ENCODE results near the gene ARHGEF37.

ARHGEF37 gene

DNA sequence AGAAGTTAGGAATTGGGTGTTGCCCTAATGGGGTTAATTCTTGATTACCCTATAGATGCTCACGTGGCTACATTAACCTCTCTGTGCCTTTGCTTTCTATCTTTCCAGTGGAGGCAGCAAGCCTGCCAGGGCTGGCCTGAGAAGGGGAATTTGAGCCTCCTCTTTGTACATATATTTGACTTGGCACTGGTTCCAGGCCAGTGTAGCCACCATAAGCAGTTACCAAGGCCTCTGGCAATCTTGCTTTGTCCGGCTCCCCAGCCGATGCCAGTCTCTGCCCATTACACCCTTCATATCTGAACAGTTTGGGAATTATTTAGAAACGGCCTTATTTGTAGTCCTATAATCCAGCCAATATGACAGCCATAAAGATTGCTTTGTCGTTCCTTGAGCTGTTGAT lies 90.2 kb downstream of the ARHGEF37 start:
- no peaks in the 10 kb centered on the region for H3K9me2 ChIP-seq (replicated peaks; ENCODE audit: low read depth, low read length)
- no peak overlapping the region for H3K9ac ChIP-seq (ENCODE audit: low read depth, low read length, poor library complexity, severe bottlenecking)
- no peaks in the 10 kb centered on the region for H3K27me3 ChIP-seq (ENCODE audit: insufficient read depth, low read length, poor library complexity, severe bottlenecking)
- H3K4me2 ChIP-seq (ENCODE audit: low read depth, low read length, poor library complexity, severe bottlenecking), result no peak overlapping the region
- no peak overlapping the region for H3K4me3 ChIP-seq (ENCODE audit: low read length, poor library complexity, severe bottlenecking)
- H3K79me2 ChIP-seq (ENCODE audit: insufficient read depth, low read length), result no peaks in the 10 kb centered on the region
- no peaks in the 10 kb centered on the region for H3K4me1 ChIP-seq (ENCODE audit: insufficient read depth, low read length, poor library complexity, severe bottlenecking)
- H2AFZ ChIP-seq (ENCODE audit: low read length), result no peak overlapping the region
- no peaks in the 10 kb centered on the region for H3K36me3 ChIP-seq (ENCODE audit: insufficient read depth, low read length)
- H4K20me1 ChIP-seq (ENCODE audit: insufficient read depth, low read length, poor library complexity, severe bottlenecking), result no peaks in the 10 kb centered on the region
- no peak for TF ChIP-seq CTCF (conservative IDR thresholded peaks at IDR 0.05; ENCODE audit: low read length)
- TF ChIP-seq EZH2phosphoT487 (IDR thresholded peaks at IDR 0.05; ENCODE audit: borderline replicate concordance), result no peak
- H3K9me3 ChIP-seq (ENCODE audit: insufficient read depth, low read depth, low read length), result no peaks in the 10 kb centered on the region
- H3F3A ChIP-seq (ENCODE audit: low read depth), result no peaks in the 10 kb centered on the region

GRCh38 chr5:149672701-149673476 lies 91.6 kb downstream of the ARHGEF37 start:
- Histone ChIP-seq H2AFZ (ENCODE audit: low read length) (no peak overlapping the region), H3K27me3 (ENCODE audit: insufficient read depth, low read length, poor library complexity, severe bottlenecking) (no peaks in the 10 kb centered on the region), H3K36me3 (ENCODE audit: insufficient read depth, low read length) (no peaks in the 10 kb centered on the region), H3K9me2 (replicated peaks; ENCODE audit: low read depth, low read length) (no peaks in the 10 kb centered on the region), H3K4me2 (ENCODE audit: low read depth, low read length, poor library complexity, severe bottlenecking) (no peak overlapping the region), H3K4me3 (ENCODE audit: low read length, poor library complexity, severe bottlenecking) (no peak overlapping the region), H3K9me3 (ENCODE audit: insufficient read depth, low read depth, low read length) (no peaks in the 10 kb centered on the region), H3K9ac (ENCODE audit: low read depth, low read length, poor library complexity, severe bottlenecking) (no peak overlapping the region), H3F3A (ENCODE audit: low read depth) (no peaks in the 10 kb centered on the region), H3K4me1 (ENCODE audit: insufficient read depth, low read length, poor library complexity, severe bottlenecking) (no peaks in the 10 kb centered on the region), H3K79me2 (ENCODE audit: insufficient read depth, low read length) (no peaks in the 10 kb centered on the region), H4K20me1 (ENCODE audit: insufficient read depth, low read length, poor library complexity, severe bottlenecking) (no peaks in the 10 kb centered on the region)
- TF ChIP-seq EZH2phosphoT487 (IDR thresholded peaks at IDR 0.05; ENCODE audit: borderline replicate concordance) (no peak), CTCF (conservative IDR thresholded peaks at IDR 0.05; ENCODE audit: low read length) (no peak)

- Histone ChIP-seq H3K4me2 (ENCODE audit: low read depth, low read length, poor library complexity, severe bottlenecking) (no peak overlapping the region), H3K9ac (ENCODE audit: low read depth, low read length, poor library complexity, severe bottlenecking) (no peak overlapping the region), H3K36me3 (ENCODE audit: insufficient read depth, low read length) (no peaks in the 10 kb centered on the region), H3K27me3 (ENCODE audit: insufficient read depth, low read length, poor library complexity, severe bottlenecking) (no peaks in the 10 kb centered on the region), H4K20me1 (ENCODE audit: insufficient read depth, low read length, poor library complexity, severe bottlenecking) (no peaks in the 10 kb centered on the region), H3K4me1 (ENCODE audit: insufficient read depth, low read length, poor library complexity, severe bottlenecking) (no peaks in the 10 kb centered on the region), H3K9me2 (replicated peaks; ENCODE audit: low read depth, low read length) (no peaks in the 10 kb centered on the region), H3F3A (ENCODE audit: low read depth) (no peaks in the 10 kb centered on the region), H3K79me2 (ENCODE audit: insufficient read depth, low read length) (no peaks in the 10 kb centered on the region), H2AFZ (ENCODE audit: low read length) (no peak overlapping the region), H3K4me3 (ENCODE audit: low read length, poor library complexity, severe bottlenecking) (no peak overlapping the region), H3K9me3 (ENCODE audit: insufficient read depth, low read depth, low read length) (no peaks in the 10 kb centered on the region)
- no peak for TF ChIP-seq EZH2phosphoT487 (IDR thresholded peaks at IDR 0.05; ENCODE audit: borderline replicate concordance)
- TF ChIP-seq CTCF (conservative IDR thresholded peaks at IDR 0.05; ENCODE audit: low read length), result no peak
These were observed 93.4 kb downstream of the ARHGEF37 start for GRCh38 chr5:149674686-149675085.

Measured in Loucy (cell line).